GM12891 (cell line): ENCODE measurements around the gene NFKBIA.

Experiments
- POLR2A ChIP-seq: IDR thresholded peaks from 2 replicates; pipeline ENCODE4 v1.6.1; 2011; ENCODE audit warnings: low read depth, low read length, control low read depth
- POLR2AphosphoS5 ChIP-seq: IDR thresholded peaks from 2 replicates; pipeline ENCODE4 v1.6.1; 2011; ENCODE audit warnings: low read depth, low read length, control low read depth
- POU2F2 ChIP-seq: IDR thresholded peaks from 2 replicates; pipeline ENCODE4 v1.6.1; 2011; ENCODE audit warnings: low read depth, mild to moderate bottlenecking, control low read depth, low read length, moderate library complexity
- SPI1 ChIP-seq: IDR thresholded peaks from 2 replicates; pipeline ENCODE4 v1.6.1; 2011; ENCODE audit warnings: low read depth, low read length, control low read depth
- TAF1 ChIP-seq: IDR thresholded peaks from 2 replicates; pipeline ENCODE4 v1.6.1; 2011; ENCODE audit warnings: low read depth, low read length, control low read depth

- no peak for TF ChIP-seq POLR2A
- TF ChIP-seq POLR2AphosphoS5 = no peak
- no peak for TF ChIP-seq TAF1
- no peak for TF ChIP-seq SPI1
- TF ChIP-seq POU2F2 = no peak
These were observed 30.3 kb downstream of the NFKBIA start for GRCh38 chr14:35374263-35374712.
